K562 (cell line): Measurements from ENCODE around the gene NONO. TPM values are rescaled to one million over a fixed set of nuclear protein-coding genes. Genes with fewer than 3 reads are reported as not detected.

Experiments used
- ATAC-seq: fragments of 200-7000 bp; cut with Tn5 transposase; 3 replicates; pipeline ENCODE4 v1.9.1; 2020; ENCODE audit warnings: moderate library complexity
- BruUV-seq: library from RNA; stranded (reverse); fragments of 400-500 nt; replicated peaks from 2 replicates; lab custom pipeline; 2021; lab: Mats Ljungman, UMichigan
- CTCF ChIA-PET: fragments of 300-600 bp; formaldehyde crosslinking; extraction: SDS; loops from one replicate; lab custom pipeline; 2021; ENCODE audit warnings: low intra/inter-chr PET ratio; lab: Yijun Ruan, JAX
- POLR2A ChIA-PET: fragments of 300-600, 350-650 bp; sonication (Branson Sonifier 250); formaldehyde crosslinking; extraction: SDS; loops from one replicate; lab custom pipeline; 2021; ENCODE audit warnings: antibody characterized with exemption, inconsistent platforms; lab: Yijun Ruan, JAX
- DNase-seq, 4 experiments: peaks; one replicate each; pipeline versions ENCODE4 v3.0.0 to v3.0.0-alpha.2; 2011 to 2018; ENCODE audit warnings: low spot score in 3 of 4, mixed read lengths in 3 of 4; ENCODE audit errors: extremely low read depth in 1 of 4
- FAIRE-seq: peaks from 2 replicates; lab custom pipeline; 2011; peaks lifted over from hg19 to GRCh38; lab: Jason Lieb, UNC
- H2AFZ ChIP-seq: 2 replicates; pipeline ENCODE4 v1.6.0; 2011; ENCODE audit warnings: low read depth, low read length, control low read depth, inconsistent platforms
- H3K27ac ChIP-seq: fragments of 200-600 bp; 3 replicates; pipeline ENCODE4 v1.8.0; 2011; ENCODE audit warnings: low read depth, mild to moderate bottlenecking, control low read depth, inconsistent platforms, low read length, moderate library complexity, mixed read lengths; ENCODE audit errors: extremely low read depth
- H3K27me3 ChIP-seq, 2 experiments: fragments of 300-600 bp in 1 of 2; 2 replicates in 1 of 2; 3 replicates in 1 of 2; pipeline versions ENCODE4 v1.6.0 to v1.8.0; 2011; ENCODE audit warnings: inconsistent platforms in 2 of 2, low read length in 2 of 2, mild to moderate bottlenecking in 1 of 2, mixed read lengths in 1 of 2, moderate library complexity in 1 of 2; ENCODE audit not compliant: control insufficient read depth in 2 of 2, insufficient read depth in 2 of 2
- H3K36me3 ChIP-seq: fragments of 300-600 bp; 3 replicates; pipeline ENCODE4 v1.8.0; 2011; ENCODE audit warnings: mild to moderate bottlenecking, low read length, inconsistent platforms; ENCODE audit not compliant: control insufficient read depth, insufficient read depth
- H3K4me1 ChIP-seq, 2 experiments: fragments of 200-600 bp in 1 of 2; replicated peaks in 1 of 2; 2 replicates in 1 of 2; 3 replicates in 1 of 2; pipeline versions ENCODE4 v1.5.1 to v1.8.0; 2011; ENCODE audit warnings: inconsistent platforms in 2 of 2, low read length in 2 of 2, mild to moderate bottlenecking in 1 of 2, mixed read lengths in 1 of 2, moderate library complexity in 1 of 2; ENCODE audit not compliant: control insufficient read depth in 2 of 2, insufficient read depth in 2 of 2
- H3K4me2 ChIP-seq: 2 replicates; pipeline ENCODE4 v1.6.1; 2011; ENCODE audit warnings: low read length, control low read depth, inconsistent platforms, mixed read lengths; ENCODE audit not compliant: insufficient read depth
- H3K4me3 ChIP-seq: fragments of 200-600 bp; sonication (generic), shearing (Covaris generic); 2 replicates; pipeline ENCODE4 v1.5.1; 2016; ENCODE audit warnings: control low read depth, inconsistent platforms
- H3K79me2 ChIP-seq: fragments of 200-600 bp; 3 replicates; pipeline ENCODE4 v1.8.0; 2011; ENCODE audit warnings: low read length, inconsistent platforms; ENCODE audit not compliant: control insufficient read depth, insufficient read depth
- H3K9ac ChIP-seq, 2 experiments: 2 replicates each; pipeline versions ENCODE4 v1.6.0 to v1.6.1; 2011; ENCODE audit warnings: low read depth in 2 of 2, low read length in 2 of 2, control low read depth in 1 of 2, inconsistent platforms in 1 of 2, mild to moderate bottlenecking in 1 of 2, mixed read lengths in 1 of 2; ENCODE audit not compliant: insufficient read depth in 1 of 2
- H3K9me1 ChIP-seq: one replicate; pipeline ENCODE4 v1.6.0; 2011; ENCODE audit warnings: inconsistent platforms, mild to moderate bottlenecking, low read length, moderate library complexity; ENCODE audit not compliant: control insufficient read depth, insufficient read depth
- H3K9me3 ChIP-seq: replicated peaks from 2 replicates; pipeline ENCODE4 v1.5.1; 2011; ENCODE audit warnings: low read depth, low read length, inconsistent platforms; ENCODE audit not compliant: control insufficient read depth, insufficient read depth
- H4K20me1 ChIP-seq: replicated peaks from 2 replicates; pipeline ENCODE4 v1.6.1; 2011; ENCODE audit warnings: low read length, inconsistent platforms, mixed read lengths; ENCODE audit not compliant: control insufficient read depth, insufficient read depth
- ARID3A ChIP-seq: IDR thresholded peaks from 2 replicates; pipeline ENCODE4 v1.6.1; 2012; ENCODE audit warnings: low read depth, low read length, improper control_type of control experiment, borderline replicate concordance
- DDX20 ChIP-seq: fragments of 450-650 bp; IDR thresholded peaks from 2 replicates; pipeline ENCODE4 v1.6.1; 2016; ENCODE audit warnings: missing genetic modification characterization, low read depth, mild to moderate bottlenecking, missing compliant biosample characterization, moderate library complexity
- DPF2 ChIP-seq: fragments of 450-650 bp; IDR thresholded peaks from 2 replicates; pipeline ENCODE4 v1.6.1; 2016
- FOXA1 ChIP-seq: fragments of 450-650 bp; IDR thresholded peaks from 2 replicates; pipeline ENCODE4 v1.6.1; 2016; ENCODE audit warnings: mild to moderate bottlenecking, borderline replicate concordance
- FOXK2 ChIP-seq, 2 experiments: fragments of 450-650 bp; IDR thresholded peaks in 1 of 2; conservative IDR thresholded peaks in 1 of 2; 2 replicates each; pipeline ENCODE4 v1.6.1; 2016; ENCODE audit warnings: low read depth in 2 of 2, mild to moderate bottlenecking in 1 of 2
- HINFP ChIP-seq: fragments of 450-650 bp; conservative IDR thresholded peaks from 2 replicates; pipeline ENCODE4 v1.6.1; 2016; ENCODE audit warnings: missing genetic modification characterization, low read depth, mild to moderate bottlenecking, control low read depth, missing compliant biosample characterization
- KDM5B ChIP-seq: fragments of 200-600 bp; sonication (generic); IDR thresholded peaks from 2 replicates; pipeline ENCODE4 v1.6.1; 2012; ENCODE audit warnings: low read depth, mild to moderate bottlenecking, moderate library complexity, low read length, control low read depth, inconsistent platforms; ENCODE audit not compliant: insufficient replicate concordance
- LEF1 ChIP-seq: fragments of 450-650 bp; IDR thresholded peaks from 2 replicates; pipeline ENCODE4 v1.6.1; 2016; ENCODE audit warnings: mild to moderate bottlenecking
- MAZ ChIP-seq, 2 experiments: fragments of 450-650 bp in 1 of 2; sonication (generic) in 1 of 2; formaldehyde crosslinking; IDR thresholded peaks in 1 of 2; conservative IDR thresholded peaks in 1 of 2; 2 replicates each; pipeline versions ENCODE4 v1.4.0 to v1.5.0; 2020; ENCODE audit warnings: mild to moderate bottlenecking in 1 of 2, missing genetic modification reagents in 1 of 2
- OTX1 ChIP-seq: fragments of 450-650 bp; formaldehyde crosslinking; IDR thresholded peaks from 2 replicates; pipeline ENCODE4 v1.4.0; 2022; ENCODE audit warnings: mild to moderate bottlenecking
- SMARCB1 ChIP-seq: IDR thresholded peaks from 2 replicates; pipeline ENCODE4 v1.6.1; 2011; ENCODE audit warnings: improper control_type of control experiment, low read depth; ENCODE audit not compliant: insufficient read length
- SMARCE1 ChIP-seq: fragments of 450-650 bp; IDR thresholded peaks from 2 replicates; pipeline ENCODE4 v1.7.1; 2016; ENCODE audit warnings: mild to moderate bottlenecking
- SPI1 ChIP-seq: IDR thresholded peaks from 2 replicates; pipeline ENCODE4 v1.6.1; 2011; ENCODE audit warnings: low read depth, low read length, control low read depth, borderline replicate concordance
- ZNF695 ChIP-seq: fragments of 450-650 bp; formaldehyde crosslinking; IDR thresholded peaks from 2 replicates; pipeline ENCODE4 v1.4.0; 2020; ENCODE audit warnings: mild to moderate bottlenecking, moderate library complexity
- WGBS: fragments of 100-300 bp; shearing (Covaris generic); methylation state at CpG from one replicate; pipeline ENCODE4 v1.1.6; 2016; ENCODE audit warnings: low coverage, mixed read lengths; ENCODE audit not compliant: insufficient coverage; ENCODE audit errors: missing lambda C conversion rate; 5-methylcytosine and 5-hydroxymethylcytosine counted together
- in situ Hi-C: fragments of 300-500 bp; cut with MboI; formaldehyde crosslinking; loops from 4 replicates; pipeline ENCODE4 v1.15.0; 2018; ENCODE audit warnings: inconsistent platforms, mixed read lengths
- intact Hi-C: fragments of 100-400 bp; cut with micrococcal nuclease; formaldehyde crosslinking; loops from 2 replicates; pipeline ENCODE4 v1.14.2; 2022
- polyA plus RNA-seq, 8 experiments: library from polyadenylated mRNA; depleted of rRNA in 4 of 8; stranded (reverse) in 5 of 8; unstranded in 3 of 8; fragments of >200 nt; fragmentation: Nextera tagmentation in 2 of 8; fragmentation: Illumina TruSeq in 1 of 8; extraction: Ambion mirVana in 2 of 8; extraction: Trizol in 1 of 8; gene quantifications; 2 replicates each; pipeline versions ENCODE4 v1.2.1 to v1.2.3, GENCODE V29; 2011 to 2014; ENCODE audit warnings: inconsistent platforms in 1 of 8, missing spikeins in 1 of 8
- total RNA-seq, 7 experiments: library from RNA; depleted of rRNA in 6 of 7; stranded (reverse); fragments of >200 nt in 6 of 7; fragmentation: Illumina TruSeq in 2 of 7; extraction: Trizol in 2 of 7; gene quantifications; 2 replicates each; pipeline versions ENCODE4 v1.2.1 to v1.2.3, GENCODE V29; 2011 to 2021; ENCODE audit warnings: low replicate concordance in 1 of 7
- TF ChIP-seq, protein P1 (sequence below): fragments of 200-800 bp; sonication (Bioruptor generic); IDR thresholded peaks from 2 replicates; pipeline ENCODE4 v1.6.1; 2017; ENCODE audit warnings: missing genetic modification characterization, missing compliant biosample characterization

Gene NONO
- total and polyA plus RNA-seq, 9 of the 15 experiments (the other 6 are each of a cell fraction or from before 2014, with no cell fraction given) = 333 to 651 (median 451) TPM

GRCh38 chrX:71282514-71283402 is 677 bp upstream of the NONO start:
- Histone ChIP-seq H3K9me3 (no peaks in the 10 kb centered on the region; the same call in 1 of the 2 replicates), H2AFZ (peak overlapping the region; percentile 98), H3K4me3 (peak overlapping the region; percentile 80), H3K27me3 (no peaks in the 10 kb centered on the region), H3K9me1 (no peaks in the 10 kb centered on the region), H3K4me2 (peak overlapping the region; percentile 85), H3K4me1 (peaks cover 3 to 7% of the 10 kb centered on the region in 2 experiments; a peak in 4 of 5 replicates), H3K36me3 (peaks cover 26% of the 10 kb centered on the region), H3K27ac (peak overlapping the region; percentile 98), H3K79me2 (peaks cover 44% of the 10 kb centered on the region), H4K20me1 (peaks cover 19% of the 10 kb centered on the region; the same call in 1 of the 2 replicates), H3K9ac (peak overlapping the region; percentile 92 to 99)
- 26% methylated on average over 11 of the region's 16 CpGs for WGBS
- DNase-seq = peak in 1 of 4 experiments; percentile 37
- ChIA-PET POLR2A (interaction anchor here (0.7 to 1.7 kb wide), 9 partner anchors 10 to 164 kb away, joined by 3 to 12 read pairs (median 5); partner anchors contain the start of genes GJB1, MED12 and TAF1), CTCF (no interaction called here)
- in situ Hi-C loops = no loop called here
- FAIRE-seq = no peak
- no TSS peak for BruUV-seq
- ATAC-seq = peak; percentile 64
- intact Hi-C loops = loop anchor here (1.0 to 5.0 kb wide), 3 partner anchors 28 to 85 kb away; partner anchors contain the start of genes TAF1 and ZMYM3
- no peak for TF ChIP-seq DDX20 (tag)
- no peak for TF ChIP-seq SMARCE1
- TF ChIP-seq FOXA1 = no peak
- 0 out of 4 replicates have a peak, but pooled peaks of 1 of the 2 experiments have one; percentile 14 for TF ChIP-seq MAZ (CRISPR knock-in tag; conservative IDR thresholded peaks at IDR 0.05 in 1 of 2, IDR thresholded peaks at IDR 0.05 in 1 of 2)
- TF ChIP-seq LEF1 = peak; percentile 14; the same call in 1 of the 2 replicates
- TF ChIP-seq ARID3A = no peak
- TF ChIP-seq ZNF695 (CRISPR knock-in tag) = no peak
- peak; percentile 22 to 24; a peak in 1 of 4 replicates for TF ChIP-seq FOXK2 (conservative IDR thresholded peaks at IDR 0.05 in 1 of 2, IDR thresholded peaks at IDR 0.05 in 1 of 2; ENCODE audit: low read depth in 2 of 2)
- peak; percentile 3 for TF ChIP-seq KDM5B
- TF ChIP-seq SMARCB1 = no peak
- TF ChIP-seq OTX1 = peak; percentile 79
- TF ChIP-seq DPF2 = peak; percentile 56; the same call in 1 of the 2 replicates
- TF ChIP-seq, protein P1, sequence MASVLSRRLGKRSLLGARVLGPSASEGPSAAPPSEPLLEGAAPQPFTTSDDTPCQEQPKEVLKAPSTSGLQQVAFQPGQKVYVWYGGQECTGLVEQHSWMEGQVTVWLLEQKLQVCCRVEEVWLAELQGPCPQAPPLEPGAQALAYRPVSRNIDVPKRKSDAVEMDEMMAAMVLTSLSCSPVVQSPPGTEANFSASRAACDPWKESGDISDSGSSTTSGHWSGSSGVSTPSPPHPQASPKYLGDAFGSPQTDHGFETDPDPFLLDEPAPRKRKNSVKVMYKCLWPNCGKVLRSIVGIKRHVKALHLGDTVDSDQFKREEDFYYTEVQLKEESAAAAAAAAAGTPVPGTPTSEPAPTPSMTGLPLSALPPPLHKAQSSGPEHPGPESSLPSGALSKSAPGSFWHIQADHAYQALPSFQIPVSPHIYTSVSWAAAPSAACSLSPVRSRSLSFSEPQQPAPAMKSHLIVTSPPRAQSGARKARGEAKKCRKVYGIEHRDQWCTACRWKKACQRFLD (CRISPR knock-in tag) = peak; percentile 87; the same call in 1 of the 2 replicates
- no peak for TF ChIP-seq SPI1
- TF ChIP-seq HINFP (tag) = peak; percentile 71; the same call in 1 of the 2 replicates
